GM12878 (cell line): ENCODE data around the gene LEF1. TPM values are rescaled to one million over a fixed set of nuclear protein-coding genes. Genes with fewer than 3 reads are reported as not detected.

ENCODE experiments used
- ATAC-seq: fragments of 200-7000 bp; cut with Tn5 transposase; 3 replicates; pipeline ENCODE4 v1.9.1; 2020; ENCODE audit warnings: mild to moderate bottlenecking, moderate library complexity
- BruUV-seq: library from RNA; stranded (reverse); fragments of 400-500 nt; replicated peaks from 2 replicates; lab custom pipeline; 2021; lab: Mats Ljungman, UMichigan
- CTCF ChIA-PET: fragments of 300-600 bp; sonication (Branson Sonifier 250); formaldehyde crosslinking; extraction: SDS; loops from one replicate; lab custom pipeline; 2021; ENCODE audit warnings: inconsistent platforms; lab: Yijun Ruan, JAX
- POLR2A ChIA-PET: fragments of 350-600 bp; formaldehyde crosslinking; extraction: SDS; loops from one replicate; lab custom pipeline; 2021; ENCODE audit warnings: inconsistent platforms; lab: Charles Lee
- RAD21 ChIA-PET: fragments of 300-600 bp; sonication (Branson Sonifier 250); formaldehyde crosslinking; loops from one replicate; lab custom pipeline; 2023; ENCODE audit warnings: antibody characterized with exemption; ENCODE audit not compliant: unreplicated experiment; lab: Charles Lee
- SMC1A ChIA-PET: fragments of 300-600 bp; sonication (Branson Sonifier 250); formaldehyde crosslinking; loops from one replicate; lab custom pipeline; 2023; ENCODE audit not compliant: unreplicated experiment, uncharacterized antibody; lab: Charles Lee
- DNase-seq: peaks from one replicate; pipeline ENCODE4 v3.0.0-alpha.2; 2011; ENCODE audit warnings: low read depth, low spot score
- FAIRE-seq: peaks from 3 replicates; lab custom pipeline; 2011; peaks lifted over from hg19 to GRCh38; lab: Jason Lieb, UNC
- H2AFZ ChIP-seq: 2 replicates; pipeline ENCODE4 v1.6.0; 2011; ENCODE audit warnings: low read depth, low read length, control low read depth; ENCODE audit not compliant: control insufficient read depth
- H3K27ac ChIP-seq: 2 replicates; pipeline ENCODE4 v1.5.1; 2011; ENCODE audit warnings: control low read depth; ENCODE audit not compliant: control insufficient read depth, insufficient read depth
- H3K27me3 ChIP-seq, 2 experiments: replicated peaks in 1 of 2; 2 replicates each; pipeline versions ENCODE4 v1.6.0 to v1.6.1; 2011; ENCODE audit warnings: low read length in 1 of 2; ENCODE audit not compliant: control insufficient read depth in 2 of 2, insufficient read depth in 2 of 2
- H3K36me3 ChIP-seq, 2 experiments: 2 replicates each; pipeline ENCODE4 v1.5.1; 2011; ENCODE audit warnings: low read length in 1 of 2; ENCODE audit not compliant: control insufficient read depth in 2 of 2, insufficient read depth in 2 of 2
- H3K4me1 ChIP-seq: 2 replicates; pipeline ENCODE4 v1.6.1; 2011; ENCODE audit warnings: mild to moderate bottlenecking, low read length, moderate library complexity, mixed read lengths; ENCODE audit not compliant: control insufficient read depth, insufficient read depth
- H3K4me2 ChIP-seq: 2 replicates; pipeline ENCODE4 v1.6.0; 2011; ENCODE audit warnings: control low read depth; ENCODE audit not compliant: control insufficient read depth, insufficient read depth
- H3K4me3 ChIP-seq: fragments of 200-600 bp; sonication (generic); 2 replicates; pipeline ENCODE4 v1.5.1; 2016
- H3K79me2 ChIP-seq: 2 replicates; pipeline ENCODE4 v1.6.0; 2011; ENCODE audit warnings: low read length; ENCODE audit not compliant: control insufficient read depth, insufficient read depth
- H3K9ac ChIP-seq: 2 replicates; pipeline ENCODE4 v1.8.0; 2011; ENCODE audit warnings: low read length, control low read depth, mixed read lengths; ENCODE audit not compliant: control insufficient read depth, insufficient read depth
- H3K9me3 ChIP-seq: replicated peaks from 3 replicates; pipeline ENCODE4 v1.5.1; 2011; ENCODE audit warnings: mild to moderate bottlenecking, low read length; ENCODE audit not compliant: control insufficient read depth, insufficient read depth
- H4K20me1 ChIP-seq: 2 replicates; pipeline ENCODE4 v1.6.0; 2011; ENCODE audit not compliant: control insufficient read depth, insufficient read depth
- BMI1 ChIP-seq: fragments of 450-650 bp; IDR thresholded peaks from 2 replicates; pipeline ENCODE4 v1.6.1; 2016; ENCODE audit warnings: mild to moderate bottlenecking, moderate library complexity, borderline replicate concordance
- CBX3 ChIP-seq: fragments of 200-600 bp; sonication (generic); IDR thresholded peaks from 2 replicates; pipeline ENCODE4 v1.6.1; 2016; ENCODE audit warnings: low read depth, borderline replicate concordance
- GATAD2B ChIP-seq: fragments of 450-650 bp; conservative IDR thresholded peaks from 2 replicates; pipeline ENCODE4 v1.6.1; 2017; ENCODE audit warnings: low read depth, mild to moderate bottlenecking, moderate library complexity
- IKZF1 ChIP-seq: fragments of 450-650 bp; conservative IDR thresholded peaks from 2 replicates; pipeline ENCODE4 v1.6.1; 2017; ENCODE audit warnings: antibody characterized with exemption, mild to moderate bottlenecking
- IKZF2 ChIP-seq, 2 experiments: fragments of 450-650 bp; IDR thresholded peaks; 2 replicates each; pipeline ENCODE4 v1.6.1; 2017; ENCODE audit warnings: mild to moderate bottlenecking in 2 of 2, moderate library complexity in 2 of 2
- KAT2A ChIP-seq: conservative IDR thresholded peaks from 2 replicates; pipeline ENCODE4 v1.6.1; 2011; ENCODE audit warnings: low read depth, low read length; ENCODE audit not compliant: control insufficient read depth
- MEF2A ChIP-seq: IDR thresholded peaks from 2 replicates; pipeline ENCODE4 v1.6.1; 2011; ENCODE audit warnings: low read depth, mild to moderate bottlenecking, low read length, moderate library complexity; ENCODE audit not compliant: insufficient read depth
- NBN ChIP-seq: fragments of 450-650 bp; IDR thresholded peaks from 2 replicates; pipeline ENCODE4 v1.6.1; 2016
- NR2C1 ChIP-seq: fragments of 450-650 bp; IDR thresholded peaks from 2 replicates; pipeline ENCODE4 v1.6.1; 2017; ENCODE audit warnings: antibody characterized with exemption, mild to moderate bottlenecking, moderate library complexity
- PML ChIP-seq: IDR thresholded peaks from 2 replicates; pipeline ENCODE4 v1.6.1; 2012; ENCODE audit warnings: low read length, inconsistent platforms
- POLR2A ChIP-seq: IDR thresholded peaks from 2 replicates; pipeline ENCODE4 v1.6.1; 2011; ENCODE audit warnings: low read depth, mild to moderate bottlenecking, low read length
- POU2F2 ChIP-seq: IDR thresholded peaks from 3 replicates; pipeline ENCODE4 v1.6.1; 2011; ENCODE audit warnings: low read depth, mild to moderate bottlenecking, low read length, borderline replicate concordance
- SREBF2 ChIP-seq: IDR thresholded peaks from 2 replicates; pipeline ENCODE4 v1.6.1; 2012; ENCODE audit warnings: mild to moderate bottlenecking, low read length
- SRF ChIP-seq, 2 experiments: IDR thresholded peaks; 2 replicates each; pipeline ENCODE4 v1.6.1; 2011; ENCODE audit warnings: low read depth in 2 of 2, low read length in 2 of 2, mild to moderate bottlenecking in 1 of 2, moderate library complexity in 1 of 2
- WRNIP1 ChIP-seq: IDR thresholded peaks from 2 replicates; pipeline ENCODE4 v1.6.1; 2011; ENCODE audit warnings: low read depth, low read length, improper control_type of control experiment, borderline replicate concordance
- YY1 ChIP-seq: IDR thresholded peaks from 2 replicates; pipeline ENCODE4 v1.6.1; 2011; ENCODE audit warnings: low read depth, mild to moderate bottlenecking, low read length
- WGBS: methylation state at CpG from one replicate; pipeline ENCODE4 v1.1.6; 2016; ENCODE audit warnings: low lambda C conversion rate; ENCODE audit not compliant: insufficient replicate concordance, insufficient coverage; ENCODE audit errors: missing lambda C conversion rate; 5-methylcytosine and 5-hydroxymethylcytosine counted together
- in situ Hi-C: fragments of 300-500 bp; cut with MboI; formaldehyde crosslinking; loops from 9 replicates; pipeline ENCODE4 v1.14.3; 2018; ENCODE audit warnings: mixed read lengths
- intact Hi-C: fragments of 100-400 bp; cut with micrococcal nuclease; formaldehyde crosslinking; loops from one replicate; pipeline ENCODE4 v1.14.2; 2022; ENCODE audit not compliant: unreplicated experiment
- polyA plus RNA-seq, 11 experiments: library from polyadenylated mRNA; depleted of rRNA in 4 of 11; unstranded in 6 of 11; stranded (reverse) in 5 of 11; fragments of >200 nt; fragmentation: Nextera tagmentation in 4 of 11; fragmentation: Illumina TruSeq in 1 of 11; extraction: Ambion mirVana in 4 of 11; extraction: Trizol in 1 of 11; gene quantifications; 1 replicate in 1 of 11; 2 replicates in 10 of 11; pipeline versions ENCODE4 v1.2.1 to v1.2.3, GENCODE V29; 2011 to 2016; ENCODE audit warnings: inconsistent platforms in 2 of 11, missing spikeins in 2 of 11, low read depth in 1 of 11
- total RNA-seq, 4 experiments: library from RNA; depleted of rRNA in 3 of 4; stranded (reverse); fragments of >200 nt in 3 of 4; fragmentation: Illumina TruSeq in 1 of 4; extraction: Trizol in 1 of 4; gene quantifications; 2 replicates each; pipeline versions ENCODE4 v1.2.1 to v1.2.3, GENCODE V29; 2013 to 2021
- TF ChIP-seq, protein P1 (sequence below): fragments of 450-650 bp; IDR thresholded peaks from 2 replicates; pipeline ENCODE4 v1.6.1; 2017; ENCODE audit warnings: mild to moderate bottlenecking
- TF ChIP-seq, protein P2 (sequence below): IDR thresholded peaks from 2 replicates; pipeline ENCODE4 v1.6.1; 2012; ENCODE audit warnings: low read depth, low read length, improper control_type of control experiment

LEF1 gene
- total and polyA plus RNA-seq, 10 of the 15 experiments (the other 5 are each of a cell fraction or from before 2014, with no cell fraction given), result 10.2 to 38.1 (median 19.5) TPM

GRCh38 chr4:108100827-108101226 lies 67.9 kb downstream of the LEF1 start:
- ChIA-PET POLR2A (no interaction called here), RAD21 (no interaction called here), SMC1A (interaction anchor here (1.1 kb wide), 1 partner anchor 17 kb away, joined by 3 read pairs; no protein-coding TSS in a partner anchor)
- in situ Hi-C loops, result no loop called here
- FAIRE-seq, result no peak
- no peak for TF ChIP-seq WRNIP1
- TF ChIP-seq, protein P1, sequence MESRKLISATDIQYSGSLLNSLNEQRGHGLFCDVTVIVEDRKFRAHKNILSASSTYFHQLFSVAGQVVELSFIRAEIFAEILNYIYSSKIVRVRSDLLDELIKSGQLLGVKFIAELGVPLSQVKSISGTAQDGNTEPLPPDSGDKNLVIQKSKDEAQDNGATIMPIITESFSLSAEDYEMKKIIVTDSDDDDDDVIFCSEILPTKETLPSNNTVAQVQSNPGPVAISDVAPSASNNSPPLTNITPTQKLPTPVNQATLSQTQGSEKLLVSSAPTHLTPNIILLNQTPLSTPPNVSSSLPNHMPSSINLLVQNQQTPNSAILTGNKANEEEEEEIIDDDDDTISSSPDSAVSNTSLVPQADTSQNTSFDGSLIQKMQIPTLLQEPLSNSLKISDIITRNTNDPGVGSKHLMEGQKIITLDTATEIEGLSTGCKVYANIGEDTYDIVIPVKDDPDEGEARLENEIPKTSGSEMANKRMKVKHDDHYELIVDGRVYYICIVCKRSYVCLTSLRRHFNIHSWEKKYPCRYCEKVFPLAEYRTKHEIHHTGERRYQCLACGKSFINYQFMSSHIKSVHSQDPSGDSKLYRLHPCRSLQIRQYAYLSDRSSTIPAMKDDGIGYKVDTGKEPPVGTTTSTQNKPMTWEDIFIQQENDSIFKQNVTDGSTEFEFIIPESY, result no peak
- no peak for TF ChIP-seq GATAD2B
- no peak for TF ChIP-seq PML
- no peak for TF ChIP-seq POU2F2
- TF ChIP-seq SRF (IDR thresholded peaks at IDR 0.05; ENCODE audit: low read depth in 2 of 2, low read length in 2 of 2), result no peak
- TF ChIP-seq IKZF2 (IDR thresholded peaks at IDR 0.05), result no peak
- TF ChIP-seq MEF2A, result no peak
- no peak for TF ChIP-seq POLR2A
- no peak for TF ChIP-seq NR2C1
- no peak for TF ChIP-seq IKZF1
- no peak for TF ChIP-seq BMI1
- TF ChIP-seq, protein P2, sequence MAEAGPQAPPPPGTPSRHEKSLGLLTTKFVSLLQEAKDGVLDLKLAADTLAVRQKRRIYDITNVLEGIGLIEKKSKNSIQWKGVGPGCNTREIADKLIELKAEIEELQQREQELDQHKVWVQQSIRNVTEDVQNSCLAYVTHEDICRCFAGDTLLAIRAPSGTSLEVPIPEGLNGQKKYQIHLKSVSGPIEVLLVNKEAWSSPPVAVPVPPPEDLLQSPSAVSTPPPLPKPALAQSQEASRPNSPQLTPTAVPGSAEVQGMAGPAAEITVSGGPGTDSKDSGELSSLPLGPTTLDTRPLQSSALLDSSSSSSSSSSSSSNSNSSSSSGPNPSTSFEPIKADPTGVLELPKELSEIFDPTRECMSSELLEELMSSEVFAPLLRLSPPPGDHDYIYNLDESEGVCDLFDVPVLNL, result no peak
- no peak for TF ChIP-seq NBN
- TF ChIP-seq YY1, result no peak
- no peak for TF ChIP-seq KAT2A
- TF ChIP-seq SREBF2, result no peak
- TF ChIP-seq CBX3, result no peak
- TF ChIP-seq, all 136 proteins: peak for 0
- CTCF ChIA-PET, result interaction anchor here (1.0 kb wide), 1 partner anchor 18 kb away, joined by 3 read pairs; no protein-coding TSS in a partner anchor
- Histone ChIP-seq H3K9ac (no peak overlapping the region), H3K27ac (no peak overlapping the region), H3K79me2 (no peaks in the 10 kb centered on the region), H3K36me3 (no peaks in the 10 kb centered on the region), H3K27me3 (peaks cover 0 to 2% of the 10 kb centered on the region in 2 experiments; a peak in 1 of 4 replicates), H4K20me1 (no peaks in the 10 kb centered on the region), H3K4me3 (no peak overlapping the region), H3K4me1 (no peaks in the 10 kb centered on the region), H3K9me3 (no peaks in the 10 kb centered on the region), H3K4me2 (no peak overlapping the region), H2AFZ (no peak overlapping the region)
- WGBS, result 0% methylated on average over 1 of the region's 1 CpG
- BruUV-seq, result no TSS peak
- intact Hi-C loops, result no loop called here
- ATAC-seq (0 out of 3 replicates have a peak, but pooled peaks have one; percentile 20), DNase-seq (no peak)
